PC-3 (cell line): ENCODE data around the gene MYH10. TPM values are rescaled to one million over a fixed set of nuclear protein-coding genes. Genes with fewer than 3 reads are reported as not detected.
A peak's percentile ranks its signal among the peaks of the same experiment; 100 is the strongest.

ENCODE experiments used
- ATAC-seq: fragments of 200-7000 bp; cut with Tn5 transposase; 2 replicates; pipeline ENCODE4 v1.9.1; 2020; ENCODE audit warnings: mild to moderate bottlenecking, moderate library complexity
- BruUV-seq: library from RNA; stranded (reverse); fragments of 400-500 nt; replicated peaks from 2 replicates; lab custom pipeline; 2021; lab: Mats Ljungman, UMichigan
- CTCF ChIA-PET: fragments of 300-600 bp; sonication (Branson Sonifier 250); formaldehyde crosslinking; loops from one replicate; lab custom pipeline; 2022; ENCODE audit warnings: antibody characterized with exemption; lab: Charles Lee
- POLR2A ChIA-PET: fragments of 300-600 bp; sonication (Branson Sonifier 250); formaldehyde crosslinking; loops from one replicate; lab custom pipeline; 2022; ENCODE audit warnings: antibody characterized with exemption; ENCODE audit not compliant: unreplicated experiment; lab: Charles Lee
- DNase-seq: peaks from one replicate; pipeline ENCODE4 v3.0.0-alpha.2; 2015
- H2AFZ ChIP-seq: fragments of 300-600 bp; sonication (generic); 2 replicates; pipeline ENCODE4 v1.6.0; 2016; ENCODE audit warnings: antibody characterized with exemption, low read length
- H3F3A ChIP-seq: fragments of 300-600 bp; sonication (generic); one replicate; pipeline ENCODE4 v1.6.0; 2017; ENCODE audit warnings: antibody characterized with exemption, low read length, control low read depth, mild to moderate bottlenecking; ENCODE audit not compliant: unreplicated experiment
- H3K27ac ChIP-seq: fragments of 300-600 bp; sonication (generic); 2 replicates; pipeline ENCODE4 v1.5.1; 2016; ENCODE audit warnings: mild to moderate bottlenecking, low read length
- H3K27me3 ChIP-seq: fragments of 300-600 bp; sonication (generic); 2 replicates; pipeline ENCODE4 v1.6.1; 2016; ENCODE audit warnings: low read length, mixed read lengths
- H3K36me3 ChIP-seq: fragments of 300-600 bp; sonication (generic); 2 replicates; pipeline ENCODE4 v1.6.1; 2016; ENCODE audit warnings: low read depth, mixed run types, low read length, mixed read lengths
- H3K4me1 ChIP-seq: fragments of 300-600 bp; sonication (generic); 2 replicates; pipeline ENCODE4 v1.5.1; 2016; ENCODE audit warnings: low read length; ENCODE audit not compliant: insufficient read depth
- H3K4me2 ChIP-seq: fragments of 300-600 bp; sonication (generic); 2 replicates; pipeline ENCODE4 v1.6.0; 2016; ENCODE audit warnings: low read length
- H3K4me3 ChIP-seq: fragments of 300-600 bp; sonication (generic); 2 replicates; pipeline ENCODE4 v1.5.1; 2016; ENCODE audit warnings: mild to moderate bottlenecking, low read length, mixed read lengths
- H3K79me2 ChIP-seq: fragments of 300-600 bp; sonication (generic); 2 replicates; pipeline ENCODE4 v1.6.1; 2017; ENCODE audit warnings: low read length, mixed read lengths
- H3K9ac ChIP-seq: fragments of 300-600 bp; sonication (generic); 2 replicates; pipeline ENCODE4 v1.6.0; 2016; ENCODE audit warnings: mild to moderate bottlenecking, low read length
- H3K9me2 ChIP-seq: fragments of 300-600 bp; sonication (generic); replicated peaks from 2 replicates; pipeline ENCODE4 v1.6.1; 2016; ENCODE audit warnings: mixed run types, low read length, mixed read lengths
- H3K9me3 ChIP-seq: fragments of 300-600 bp; sonication (generic); 2 replicates; pipeline ENCODE4 v1.6.1; 2016; ENCODE audit warnings: low read length, mixed read lengths
- H4K20me1 ChIP-seq: fragments of 300-600 bp; sonication (generic); 2 replicates; pipeline ENCODE4 v1.6.1; 2016; ENCODE audit warnings: low read length, mixed read lengths
- CTCF ChIP-seq: fragments of 300-600 bp; sonication (generic); conservative IDR thresholded peaks from 2 replicates; pipeline ENCODE4 v1.5.1; 2017; ENCODE audit warnings: antibody characterized with exemption, low read depth, mild to moderate bottlenecking, low read length
- EZH2 ChIP-seq: fragments of 300-600 bp; sonication (generic); IDR thresholded peaks from one replicate; pipeline ENCODE4 v1.6.1; 2017; ENCODE audit warnings: antibody characterized with exemption, mild to moderate bottlenecking, low read length; ENCODE audit not compliant: unreplicated experiment
- EZH2phosphoT487 ChIP-seq: fragments of 300-600 bp; sonication (generic); IDR thresholded peaks from 2 replicates; pipeline ENCODE4 v1.6.1; 2018; ENCODE audit warnings: mild to moderate bottlenecking, antibody characterized with exemption, low read length, borderline replicate concordance
- intact Hi-C: fragments of 100-400 bp; cut with micrococcal nuclease; formaldehyde crosslinking; loops from 2 replicates; pipeline ENCODE4 v1.9.0; 2023
- total RNA-seq: library from RNA; depleted of rRNA; stranded (reverse); fragments of >200 nt; gene quantifications from 2 replicates; pipeline ENCODE4 v1.2.3, GENCODE V29; 2014

Gene MYH10
- total RNA-seq, 1 experiment from 2014 or later: 44.6 TPM

GRCh38 chr17:8488901-8489300 is 141.6 kb downstream of the MYH10 start:
- peak; percentile 27 for DNase-seq
- Histone ChIP-seq H3K4me2 (no peak overlapping the region), H3K27ac (no peak overlapping the region), H3K4me3 (no peak overlapping the region), H3F3A (no peaks in the 10 kb centered on the region), H3K9me2 (no peaks in the 10 kb centered on the region), H4K20me1 (no peaks in the 10 kb centered on the region), H3K9ac (no peak overlapping the region), H3K79me2 (no peaks in the 10 kb centered on the region), H3K4me1 (no peaks in the 10 kb centered on the region), H3K36me3 (peaks cover 9% of the 10 kb centered on the region), H3K9me3 (no peaks in the 10 kb centered on the region), H2AFZ (no peak overlapping the region), H3K27me3 (no peaks in the 10 kb centered on the region)
- ChIA-PET POLR2A (no interaction called here), CTCF (no interaction called here)
- intact Hi-C loops: no loop called here
- peak; percentile 87 for ATAC-seq
- TF ChIP-seq CTCF (no peak), EZH2phosphoT487 (no peak), EZH2 (no peak)
- BruUV-seq: no TSS peak

- H3K9ac ChIP-seq: no peak overlapping the region
- no peak for ATAC-seq
- H3K27me3 ChIP-seq: no peaks in the 10 kb centered on the region
Observed at GRCh38 chr17:8488491-8488890, 142.0 kb downstream of the MYH10 start.

More at GRCh38 chr17:8488491-8488890, 142.0 kb downstream of the MYH10 start:
- ChIA-PET CTCF (no interaction called here), POLR2A (no interaction called here)
- TF ChIP-seq CTCF (no peak), EZH2 (no peak), EZH2phosphoT487 (no peak)
- no peaks in the 10 kb centered on the region for H4K20me1 ChIP-seq
- no peak overlapping the region for H3K4me2 ChIP-seq
- H3K4me3 ChIP-seq: no peak overlapping the region
- no TSS peak for BruUV-seq
- no peaks in the 10 kb centered on the region for H3K9me2 ChIP-seq
- no peaks in the 10 kb centered on the region for H3K9me3 ChIP-seq
- peaks cover 13% of the 10 kb centered on the region for H3K36me3 ChIP-seq
- H3K27ac ChIP-seq: no peak overlapping the region
- intact Hi-C loops: no loop called here
- no peak overlapping the region for H2AFZ ChIP-seq
- H3K4me1 ChIP-seq: no peaks in the 10 kb centered on the region
- no peaks in the 10 kb centered on the region for H3K79me2 ChIP-seq
- H3F3A ChIP-seq: no peaks in the 10 kb centered on the region
- no peak for DNase-seq
